ENCODE results near the gene PAK2. TPM values are rescaled to one million over a fixed set of nuclear protein-coding genes. Genes with fewer than 3 reads are reported as not detected.
A peak's percentile ranks its signal among the peaks of the same experiment; 100 is the strongest.
"Not testable (repeated sequence)": the region's sequence is repeated elsewhere in the genome, so short reads cannot be mapped to it uniquely, and the experiment has no call there.

The PAK2 gene
- total RNA-seq, 4 donors from 2014 or later: 47.2 to 52.4 (median 51.6) TPM

DNA sequence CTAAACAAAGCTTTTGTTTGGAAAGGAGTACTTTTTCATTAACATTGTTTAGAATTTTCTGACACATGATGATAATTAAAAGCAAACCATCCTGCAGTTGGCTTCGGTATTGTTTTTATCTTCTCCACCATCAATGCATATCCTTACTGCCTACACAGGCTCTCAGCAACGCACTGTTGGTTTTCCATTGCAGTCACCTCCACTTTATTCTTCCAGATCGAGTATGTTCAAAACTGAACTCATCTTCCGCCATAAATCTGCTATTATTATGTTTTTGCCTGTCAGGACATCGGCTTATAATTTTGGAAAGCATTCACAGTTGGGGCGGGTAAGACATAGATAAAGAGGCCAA lies 127.5 kb downstream of the PAK2 start:
- Histone ChIP-seq H3K27me3 (no peaks in the 10 kb centered on the region), H3K36me3 (peaks cover 0 to 7% (median 6%) of the 10 kb centered on the region in 4 donors), H3K4me3 (peak overlapping the region; percentile 93 to 100 (median 97)), H3K9me3 (no peaks in the 10 kb centered on the region), H3K27ac (replicated peaks in 1 of 4) (peak overlapping the region; percentile 88 to 99 (median 98)), H3K4me1 (peaks cover 22 to 41% (median 40%) of the 10 kb centered on the region in 4 donors)
- WGBS: 32% methylated on average over 6 of the region's 6 CpGs
- TF ChIP-seq, protein P1, sequence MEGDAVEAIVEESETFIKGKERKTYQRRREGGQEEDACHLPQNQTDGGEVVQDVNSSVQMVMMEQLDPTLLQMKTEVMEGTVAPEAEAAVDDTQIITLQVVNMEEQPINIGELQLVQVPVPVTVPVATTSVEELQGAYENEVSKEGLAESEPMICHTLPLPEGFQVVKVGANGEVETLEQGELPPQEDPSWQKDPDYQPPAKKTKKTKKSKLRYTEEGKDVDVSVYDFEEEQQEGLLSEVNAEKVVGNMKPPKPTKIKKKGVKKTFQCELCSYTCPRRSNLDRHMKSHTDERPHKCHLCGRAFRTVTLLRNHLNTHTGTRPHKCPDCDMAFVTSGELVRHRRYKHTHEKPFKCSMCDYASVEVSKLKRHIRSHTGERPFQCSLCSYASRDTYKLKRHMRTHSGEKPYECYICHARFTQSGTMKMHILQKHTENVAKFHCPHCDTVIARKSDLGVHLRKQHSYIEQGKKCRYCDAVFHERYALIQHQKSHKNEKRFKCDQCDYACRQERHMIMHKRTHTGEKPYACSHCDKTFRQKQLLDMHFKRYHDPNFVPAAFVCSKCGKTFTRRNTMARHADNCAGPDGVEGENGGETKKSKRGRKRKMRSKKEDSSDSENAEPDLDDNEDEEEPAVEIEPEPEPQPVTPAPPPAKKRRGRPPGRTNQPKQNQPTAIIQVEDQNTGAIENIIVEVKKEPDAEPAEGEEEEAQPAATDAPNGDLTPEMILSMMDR (IDR thresholded peaks at IDR 0.05): no peak
- TF ChIP-seq POLR2A (IDR thresholded peaks at IDR 0.05; ENCODE audit: low read depth) (no peak), POLR2AphosphoS5 (IDR thresholded peaks at IDR 0.05) (no peak), EP300 (IDR thresholded peaks at IDR 0.05) (no peak)
- DNase-seq (ENCODE audit: extremely low spot score): no peak
- intact Hi-C loops (cut with DNase I): loop anchor here (5.0 kb wide), 1 partner anchor 75 kb away; the partner anchor contains the start of gene NCBP2

DNA sequence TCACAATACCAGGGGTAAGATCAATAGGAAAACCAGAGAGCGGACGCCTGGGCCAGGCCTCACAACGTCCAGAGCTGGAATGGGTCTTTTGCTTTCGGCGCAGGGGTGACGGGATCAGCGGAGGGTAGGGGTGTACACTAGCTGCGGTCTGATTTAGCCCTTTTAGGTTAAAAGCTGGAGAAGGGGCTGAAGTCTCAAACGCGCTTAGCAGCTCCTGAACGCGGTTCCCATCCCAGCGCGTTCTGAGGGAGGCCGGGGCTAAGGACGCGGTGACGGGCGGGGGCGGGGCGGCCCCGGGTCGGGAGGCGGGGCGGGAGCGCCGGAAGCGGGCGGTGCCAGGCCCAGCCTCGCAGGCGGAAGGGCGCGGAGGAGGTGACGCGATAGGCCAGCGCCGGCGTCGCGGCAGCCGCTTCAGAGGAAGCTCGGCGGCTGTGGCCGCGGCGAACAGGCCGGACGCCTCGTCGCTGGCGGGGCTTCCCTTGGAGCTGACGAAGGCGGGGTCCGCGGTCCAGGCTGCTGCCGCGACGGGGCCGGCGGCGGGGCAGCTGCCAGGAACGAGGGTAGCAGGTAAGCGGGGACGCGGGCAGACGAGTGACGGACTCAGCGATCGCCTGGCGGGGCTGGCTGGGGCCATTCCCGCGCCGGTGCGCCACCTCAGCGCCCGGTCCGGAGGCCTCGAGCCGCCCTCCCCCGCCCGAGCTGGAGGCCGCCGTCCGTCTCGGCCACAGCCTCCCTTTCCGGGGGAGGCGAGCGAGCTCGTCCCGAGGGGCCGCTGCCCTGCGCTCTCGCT lies 128.0 kb downstream of the PAK2 start, which contains the start of gene SENP5:
TSS of gene SENP5 (plus strand) at position 414 of the 790 bp plus-strand sequence. CDS start 17,262 bp downstream, outside the sequence.
- 2% methylated on average over 31 of the region's 93 CpGs for WGBS

GRCh38 chr3:196868297-196868661 lies 128.6 kb downstream of the PAK2 start:
- peak overlapping the region; percentile 93 to 100 (median 97) for H3K4me3 ChIP-seq
- H3K36me3 ChIP-seq: peaks cover 0 to 7% (median 6%) of the 10 kb centered on the region in 4 donors
- H3K9me3 ChIP-seq: no peaks in the 10 kb centered on the region
- peak overlapping the region; percentile 88 to 99 (median 98) for H3K27ac ChIP-seq (replicated peaks in 1 of 4)
- H3K4me1 ChIP-seq: peaks cover 28 to 51% (median 48%) of the 10 kb centered on the region in 4 donors
- no peak for TF ChIP-seq POLR2A (IDR thresholded peaks at IDR 0.05; ENCODE audit: low read depth)
- no peak for TF ChIP-seq EP300 (IDR thresholded peaks at IDR 0.05)
- TF ChIP-seq POLR2AphosphoS5 (IDR thresholded peaks at IDR 0.05): no peak
- TF ChIP-seq, protein P1 (IDR thresholded peaks at IDR 0.05): no peak
- intact Hi-C loops (cut with DNase I): loop anchor here (5.0 kb wide), 1 partner anchor 74 kb away; the partner anchor contains the start of gene NCBP2
- DNase-seq (ENCODE audit: extremely low spot score): no peak
- WGBS: 0% methylated on average over 13 of the region's 29 CpGs
- H3K27me3 ChIP-seq: no peaks in the 10 kb centered on the region

More for the DNA sequence above, 128.0 kb downstream of the PAK2 start, which contains the start of gene SENP5:
- Histone ChIP-seq H3K36me3 (peaks cover 0 to 7% (median 6%) of the 10 kb centered on the region in 4 donors), H3K4me1 (peaks cover 27 to 46% (median 45%) of the 10 kb centered on the region in 4 donors), H3K4me3 (peak within 1 kb of the TSS; percentile 93 to 100 (median 97)), H3K27ac (replicated peaks in 1 of 4) (peak within 1 kb of the TSS; percentile 88 to 99 (median 98)), H3K9me3 (no peaks in the 10 kb centered on the region), H3K27me3 (no peaks in the 10 kb centered on the region)
- no peak for TF ChIP-seq EP300 (IDR thresholded peaks at IDR 0.05)
- TF ChIP-seq POLR2A (IDR thresholded peaks at IDR 0.05; ENCODE audit: low read depth): peak; percentile 77
- TF ChIP-seq POLR2AphosphoS5 (IDR thresholded peaks at IDR 0.05): peak; percentile 97 to 98
- TF ChIP-seq, protein P1 (IDR thresholded peaks at IDR 0.05): no peak
- intact Hi-C loops (cut with DNase I): loop anchor here (5.0 kb wide), 1 partner anchor 75 kb away; the partner anchor contains the start of gene NCBP2
- peak; percentile 96 for DNase-seq (ENCODE audit: extremely low spot score)

DNA sequence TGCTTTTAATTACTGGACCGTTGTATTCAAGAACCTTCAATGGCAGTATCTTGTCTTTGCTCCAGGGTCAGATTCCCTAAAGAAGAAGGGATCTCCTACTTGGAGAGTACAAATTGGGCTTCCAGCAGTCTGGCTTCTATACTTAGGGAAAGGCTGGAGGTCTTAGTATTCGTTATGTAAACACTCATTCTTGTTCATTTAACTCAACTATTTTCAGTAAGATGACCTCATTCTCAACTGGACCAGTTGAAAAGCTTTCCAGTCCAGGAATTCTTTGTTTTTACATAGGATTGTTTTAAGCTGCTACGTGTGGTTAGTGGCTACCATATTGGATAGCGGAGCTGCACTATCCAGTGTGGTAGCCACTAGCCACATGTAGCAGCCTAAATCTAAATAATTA lies 132.7 kb downstream of the PAK2 start:
- WGBS: 69% methylated on average over 4 of the region's 4 CpGs
- Histone ChIP-seq H3K36me3 (peaks cover 0 to 10% (median 7%) of the 10 kb centered on the region in 4 donors), H3K9me3 (no peaks in the 10 kb centered on the region), H3K4me3 (no peak overlapping the region), H3K27ac (replicated peaks in 1 of 4) (no peak overlapping the region), H3K4me1 (peaks cover 28 to 61% (median 45%) of the 10 kb centered on the region in 4 donors), H3K27me3 (no peaks in the 10 kb centered on the region)
- TF ChIP-seq, protein P1 (IDR thresholded peaks at IDR 0.05): no peak
- no peak for TF ChIP-seq POLR2A (IDR thresholded peaks at IDR 0.05; ENCODE audit: low read depth)
- TF ChIP-seq EP300 (IDR thresholded peaks at IDR 0.05): no peak
- no peak for TF ChIP-seq POLR2AphosphoS5 (IDR thresholded peaks at IDR 0.05)
- no peak for DNase-seq (ENCODE audit: extremely low spot score)
- intact Hi-C loops (cut with DNase I): no loop called here

DNA sequence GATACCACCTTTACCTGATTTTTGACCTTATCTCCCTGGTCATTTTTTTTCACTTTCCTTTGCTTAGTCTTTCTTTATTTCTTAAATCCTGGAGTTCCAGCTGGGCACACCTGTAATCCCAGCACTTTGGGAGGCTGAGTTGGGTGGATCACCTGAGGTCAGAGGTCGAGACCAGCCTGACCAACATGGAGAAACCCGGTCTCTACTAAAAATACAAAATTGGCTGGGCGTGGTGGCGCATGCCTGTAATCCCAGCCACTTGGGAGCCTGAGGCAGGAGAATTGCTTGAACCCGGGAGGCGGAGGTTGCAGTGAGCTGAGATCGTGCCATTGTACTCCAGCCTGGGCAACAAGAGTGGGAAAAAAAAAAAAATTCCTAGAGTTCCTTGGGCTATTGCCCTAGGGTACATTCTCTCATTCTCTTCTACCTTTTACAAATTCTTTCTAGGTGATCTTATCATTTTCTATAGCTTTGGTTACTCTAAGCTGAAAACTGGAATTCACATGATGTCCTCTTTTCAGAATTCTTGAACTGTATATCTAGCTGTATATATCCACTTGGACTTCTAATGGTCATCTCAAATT lies 134.9 kb downstream of the PAK2 start:
- Histone ChIP-seq H3K4me1 (peaks cover 19 to 53% (median 34%) of the 10 kb centered on the region in 4 donors), H3K36me3 (peaks cover 0 to 10% (median 7%) of the 10 kb centered on the region in 4 donors)
- DNase-seq (ENCODE audit: extremely low spot score); H3K27ac ChIP-seq (replicated peaks in 1 of 4); H3K4me3 ChIP-seq; H3K9me3 ChIP-seq; H3K27me3 ChIP-seq; intact Hi-C loops (cut with DNase I): not testable (repeated sequence)
- WGBS: 97% methylated on average over 7 of the region's 7 CpGs
